NAMALWA (cell line): ENCODE data around the gene NHEJ1.
A peak's percentile ranks its signal among the peaks of the same experiment; 100 is the strongest.

Source experiments
- DNase-seq: peaks from one replicate; pipeline ENCODE4 v3.0.0-alpha.2; 2015; ENCODE audit warnings: low spot score

NHEJ1 gene

DNA sequence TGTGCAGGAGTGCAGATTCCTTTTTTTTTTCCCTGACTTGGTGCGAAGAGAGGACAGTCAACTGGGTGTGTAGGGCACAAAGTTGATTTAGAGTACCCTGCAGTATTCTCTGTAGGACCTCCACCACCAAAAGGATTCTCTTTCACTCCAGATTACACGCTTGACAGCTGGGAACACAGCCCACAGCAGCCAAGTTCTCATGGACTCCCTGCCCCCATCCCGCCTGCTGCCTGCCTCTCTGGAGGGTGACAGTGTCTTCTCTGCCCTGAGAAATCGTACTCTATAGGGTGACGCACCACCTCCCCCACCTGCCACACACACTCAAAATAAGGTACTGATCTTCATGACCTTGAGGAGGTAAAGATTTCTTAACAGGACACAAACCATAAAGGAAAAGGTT lies 73.3 kb downstream of the NHEJ1 start:
- DNase-seq: no peak

DNA sequence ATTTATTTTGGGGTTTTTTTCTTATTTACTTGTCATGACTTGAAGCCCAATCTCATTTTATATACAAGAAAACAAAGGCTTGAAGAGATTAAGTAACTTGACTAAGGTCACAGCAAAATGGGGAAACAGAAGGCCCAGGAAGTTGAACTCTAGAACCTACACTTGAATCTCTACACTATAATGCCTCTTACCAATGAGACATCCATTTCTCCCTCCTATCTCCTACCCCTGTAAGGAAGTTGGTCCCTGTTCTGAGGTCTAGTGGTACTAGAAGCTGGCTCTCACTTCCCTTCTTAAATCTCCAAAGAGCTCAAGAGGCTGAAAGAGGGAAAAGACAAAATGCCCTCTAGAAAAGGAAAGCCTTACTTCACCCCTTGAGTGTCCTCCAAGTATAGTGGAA lies 74.4 kb downstream of the NHEJ1 start:
- DNase-seq: no peak

DNA sequence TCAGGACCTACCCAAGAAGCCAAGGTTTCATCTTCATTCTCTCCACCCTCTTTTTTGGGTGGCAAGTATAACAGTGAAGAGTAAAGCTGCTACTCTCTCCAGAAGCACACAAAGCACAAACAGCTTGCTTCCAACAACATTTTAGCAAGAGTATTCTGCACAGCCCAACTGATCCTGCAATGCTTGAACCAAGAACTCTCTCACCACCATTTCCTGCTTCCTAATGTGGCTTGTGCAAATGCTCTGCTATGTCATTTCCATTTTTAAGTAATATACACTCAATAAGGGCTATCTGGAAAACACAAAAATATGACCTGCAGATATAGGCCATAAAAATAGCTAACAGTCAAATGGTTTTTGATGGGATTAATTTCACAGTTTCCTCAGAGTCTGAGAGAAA lies 75.8 kb downstream of the NHEJ1 start:
- no peak for DNase-seq

DNA sequence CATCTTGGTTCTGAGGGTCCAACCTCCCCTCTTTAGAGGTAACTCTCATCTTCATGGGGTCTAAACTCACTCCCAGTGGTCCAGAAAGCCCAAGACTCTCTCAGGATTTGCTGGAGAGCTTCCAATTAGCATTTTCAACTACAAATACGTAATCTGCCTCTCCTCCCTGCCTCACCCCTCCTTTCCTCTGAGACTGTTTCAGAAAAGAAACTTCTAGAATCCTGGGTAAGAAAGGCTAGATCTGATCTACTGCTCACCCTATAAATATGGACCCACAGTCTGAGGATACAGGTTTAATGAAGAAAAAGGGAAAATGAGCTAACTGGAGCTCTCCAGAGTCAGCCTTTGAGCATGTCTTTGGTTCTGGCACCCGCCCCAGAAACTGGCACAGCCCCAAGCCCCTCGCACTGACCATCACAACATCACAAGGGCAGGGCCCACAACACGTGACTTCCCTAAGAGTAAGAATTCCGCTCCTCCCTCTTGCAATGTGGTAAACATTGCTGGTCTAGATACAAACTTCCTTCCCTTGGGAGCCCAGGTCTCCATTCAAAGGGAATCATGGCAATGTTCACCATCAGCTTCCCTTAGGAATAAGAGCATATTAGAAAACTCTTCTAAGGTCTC lies 78.2 kb downstream of the NHEJ1 start:
- DNase-seq: no peak

DNA sequence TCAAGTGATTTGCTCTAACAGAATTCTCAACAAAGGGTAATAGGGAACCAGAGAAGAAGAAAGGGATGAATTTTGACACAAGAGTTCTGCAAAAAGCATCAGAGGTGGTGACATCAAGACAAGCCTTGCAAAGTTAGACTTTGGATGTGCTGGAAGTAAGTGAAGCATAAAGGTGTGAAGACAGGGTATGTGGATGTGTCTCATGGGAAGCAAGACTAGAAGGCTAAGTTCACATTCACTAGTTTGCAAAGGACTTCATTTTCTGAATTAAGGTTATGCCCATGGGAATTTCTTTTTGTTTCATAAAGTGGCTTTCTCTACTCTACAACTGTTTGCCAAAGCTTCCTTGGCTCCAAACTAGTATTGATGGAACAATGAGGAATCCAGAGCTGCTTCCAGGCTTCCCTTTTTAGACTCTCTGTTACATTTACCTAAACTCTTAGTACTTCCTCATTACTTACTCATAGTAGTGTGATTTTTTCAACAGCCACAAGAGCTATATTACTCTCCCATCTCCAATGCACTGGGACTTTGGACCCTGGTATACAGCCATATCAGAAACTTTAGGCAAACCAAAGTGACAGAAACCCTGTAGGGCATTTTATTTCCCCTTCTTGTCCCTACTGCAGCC lies 78.8 kb downstream of the NHEJ1 start:
- DNase-seq: peak; percentile 19

DNA sequence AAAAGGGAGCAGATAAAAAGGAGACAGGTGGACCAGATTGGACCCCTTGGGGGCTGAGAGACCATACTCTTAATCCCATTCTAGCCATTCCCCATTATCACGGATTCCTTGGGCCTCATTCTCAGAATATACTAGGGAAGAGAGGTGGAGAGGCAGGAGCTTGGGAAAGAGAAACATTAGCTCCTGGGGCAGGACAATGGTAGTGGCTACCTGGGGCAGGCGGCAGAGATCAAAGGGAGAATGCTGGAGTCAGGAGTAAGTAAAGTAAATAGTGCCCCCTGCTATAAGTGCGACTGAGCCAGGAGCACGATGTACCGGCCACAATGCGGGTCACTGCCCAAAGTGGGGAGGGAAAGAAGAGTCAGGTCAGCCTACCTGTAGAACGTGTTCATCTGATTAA lies 79.5 kb downstream of the NHEJ1 start:
- DNase-seq: no peak

DNA sequence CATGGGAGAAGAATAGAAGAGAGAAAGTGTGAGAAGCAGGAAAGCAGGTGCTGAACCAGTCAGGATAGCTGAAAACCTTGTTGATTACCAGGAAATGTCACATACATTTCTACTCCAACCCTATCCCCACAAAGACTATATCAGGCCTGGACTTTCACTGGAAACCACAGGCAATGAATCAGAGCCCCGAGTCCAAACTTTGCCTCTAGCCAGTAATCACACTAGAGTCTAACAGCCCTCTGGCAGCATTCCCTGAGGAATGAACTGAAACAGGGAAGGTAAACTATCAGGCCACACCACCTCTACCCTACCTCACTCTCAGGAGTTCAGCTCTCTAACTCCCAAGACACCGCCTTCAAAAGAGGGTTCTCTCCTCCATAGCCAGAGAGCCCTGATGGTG lies 81.2 kb downstream of the NHEJ1 start:
- DNase-seq: no peak

DNA sequence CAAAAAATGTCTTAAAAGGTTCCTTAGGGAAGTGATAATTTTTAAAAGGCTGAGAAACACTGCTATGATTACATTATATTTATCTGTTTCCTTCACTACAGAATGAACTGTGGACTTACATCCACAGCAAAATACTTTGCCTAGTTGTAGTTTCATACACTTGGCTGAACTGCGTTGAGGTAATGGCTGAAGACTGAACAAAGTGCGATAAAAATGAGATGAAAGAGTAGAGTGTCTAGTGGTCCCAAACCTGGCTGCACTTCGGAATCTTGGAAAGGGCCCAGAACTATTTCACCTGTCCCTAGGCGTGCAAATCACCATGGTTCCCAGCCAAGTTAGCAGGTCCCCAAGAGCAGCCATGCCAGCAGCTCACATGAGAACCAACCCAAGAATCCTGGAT lies 81.7 kb downstream of the NHEJ1 start:
- DNase-seq: no peak

DNA sequence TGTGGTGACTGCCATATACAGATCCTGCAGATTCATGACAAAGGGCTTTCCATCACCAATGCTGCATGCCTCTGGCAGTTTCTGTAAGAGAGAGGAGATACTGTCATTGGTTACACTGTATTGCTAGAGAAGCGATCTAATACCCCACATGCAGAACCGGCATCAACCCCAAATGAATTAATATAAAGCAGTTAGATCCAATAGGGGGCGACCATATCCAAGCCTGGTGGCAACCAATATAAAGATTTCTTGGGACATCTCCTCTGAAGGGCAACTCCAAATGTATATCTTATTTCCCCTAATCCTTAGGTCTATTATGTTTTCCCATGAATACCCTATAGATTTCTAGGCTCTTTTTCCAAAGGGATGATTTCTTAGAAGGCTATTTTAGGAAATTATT lies 82.5 kb downstream of the NHEJ1 start:
- DNase-seq: no peak

DNA sequence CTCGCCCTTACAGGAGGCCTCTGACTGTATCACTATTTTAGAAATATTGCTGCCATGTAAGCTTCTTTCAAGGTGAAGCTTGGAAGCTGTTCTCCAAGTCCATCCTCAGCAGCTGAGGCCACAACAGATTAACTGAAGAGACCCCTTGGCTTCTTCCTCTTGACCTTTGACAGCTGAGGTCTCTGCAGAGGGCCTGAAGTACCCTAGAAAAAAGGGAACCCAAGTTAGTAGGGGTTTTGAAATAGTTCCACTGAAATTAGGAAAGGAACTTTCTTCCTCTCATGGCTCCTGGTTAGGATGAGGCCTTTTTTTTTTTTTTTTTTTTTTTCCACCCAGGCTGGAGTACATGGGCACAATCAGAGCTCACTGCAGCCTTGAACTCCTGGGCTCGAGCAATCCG lies 84.4 kb downstream of the NHEJ1 start:
- no peak for DNase-seq

DNA sequence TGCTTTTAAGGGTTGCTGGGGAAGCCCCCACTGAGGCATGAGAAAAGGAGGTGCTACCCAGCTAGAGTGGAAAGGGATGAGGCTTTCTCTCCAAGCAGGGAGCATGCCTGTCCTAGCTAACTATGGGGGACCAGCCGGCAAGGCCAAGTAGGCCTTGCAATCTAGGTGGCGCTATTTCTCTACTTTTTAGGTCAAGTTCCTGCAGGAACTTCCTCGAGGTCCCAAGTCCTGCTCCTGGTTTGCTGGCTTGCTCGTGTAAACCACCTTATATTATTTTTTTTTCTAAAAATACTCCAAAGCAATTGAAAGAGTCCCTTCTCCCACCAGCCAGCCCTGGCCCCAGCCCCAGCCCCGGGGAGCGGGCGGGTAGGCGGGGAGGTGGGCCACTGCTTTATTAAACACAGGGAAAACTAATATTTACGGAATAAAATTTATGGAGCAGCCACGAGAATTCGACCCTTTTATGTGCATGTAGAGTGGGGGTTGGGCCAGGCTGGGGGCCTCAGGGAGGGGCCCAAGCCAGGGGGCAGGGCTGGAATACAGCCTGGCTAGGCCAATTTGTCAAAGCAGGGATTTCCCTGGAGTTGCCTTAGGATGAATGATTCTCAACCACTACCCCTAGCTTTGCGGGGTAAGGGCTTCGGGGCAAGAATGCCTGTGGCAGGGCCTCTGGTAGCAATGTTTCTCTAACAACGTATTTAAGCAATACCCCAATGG lies 87.0 kb downstream of the NHEJ1 start:
- peak; percentile 48 for DNase-seq

DNA sequence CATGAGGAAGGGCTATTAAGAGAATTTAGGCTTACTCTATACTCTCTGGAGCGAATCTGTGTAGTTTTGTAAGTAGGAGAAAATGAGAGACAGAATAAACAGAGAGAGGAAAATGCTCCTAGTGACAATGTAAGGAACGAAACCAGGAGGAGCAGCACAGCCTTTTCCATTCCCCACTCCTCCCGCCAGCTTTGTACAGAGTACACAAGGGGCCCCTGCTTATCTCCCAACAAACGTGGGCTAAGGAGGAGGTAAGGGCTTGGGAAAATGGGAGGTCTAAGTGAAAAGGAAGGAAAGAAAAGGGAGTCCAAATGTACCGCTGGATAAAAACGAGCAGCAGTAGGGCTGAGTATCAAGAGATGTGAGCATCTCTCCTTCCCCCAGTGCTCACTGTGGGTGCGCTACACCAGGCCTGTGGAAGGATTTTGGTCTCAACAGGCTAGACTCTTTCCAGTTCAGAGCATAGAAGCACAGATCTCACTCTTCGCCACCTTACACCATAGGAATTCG lies 87.8 kb downstream of the NHEJ1 start:
- DNase-seq: no peak

DNA sequence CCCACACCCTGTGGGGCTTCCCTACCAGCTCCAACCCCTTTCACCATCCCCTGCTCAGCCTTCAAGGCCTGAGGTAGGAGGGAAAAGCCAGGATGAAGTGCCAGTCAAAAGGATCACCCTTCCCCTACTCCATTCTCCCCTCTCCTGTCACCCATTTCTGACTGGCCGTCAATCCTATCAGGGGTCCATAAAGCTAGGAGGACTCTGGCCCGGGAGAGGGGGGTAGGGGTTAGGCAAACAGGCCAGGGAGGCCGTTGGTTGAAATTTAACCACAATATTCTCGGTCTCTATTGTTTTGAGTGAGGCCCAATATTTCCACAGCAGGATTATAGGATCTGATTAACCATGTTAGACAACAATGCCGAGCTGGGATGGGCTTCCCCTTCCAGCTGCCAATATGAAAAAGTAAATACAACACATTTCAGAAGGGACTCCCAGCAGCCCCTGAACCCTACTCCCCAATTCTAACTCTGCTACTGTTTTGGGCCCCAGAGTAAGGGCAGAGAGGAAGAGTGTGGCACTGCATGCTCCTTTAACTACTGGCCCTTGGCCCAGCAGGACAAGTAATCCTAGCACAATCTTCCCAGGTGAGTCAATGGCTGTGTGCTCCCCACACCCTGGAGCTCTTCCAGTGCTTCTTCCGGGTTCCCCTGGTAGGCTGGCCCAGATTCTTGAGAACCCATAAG lies 89.3 kb downstream of the NHEJ1 start:
- no peak for DNase-seq

DNA sequence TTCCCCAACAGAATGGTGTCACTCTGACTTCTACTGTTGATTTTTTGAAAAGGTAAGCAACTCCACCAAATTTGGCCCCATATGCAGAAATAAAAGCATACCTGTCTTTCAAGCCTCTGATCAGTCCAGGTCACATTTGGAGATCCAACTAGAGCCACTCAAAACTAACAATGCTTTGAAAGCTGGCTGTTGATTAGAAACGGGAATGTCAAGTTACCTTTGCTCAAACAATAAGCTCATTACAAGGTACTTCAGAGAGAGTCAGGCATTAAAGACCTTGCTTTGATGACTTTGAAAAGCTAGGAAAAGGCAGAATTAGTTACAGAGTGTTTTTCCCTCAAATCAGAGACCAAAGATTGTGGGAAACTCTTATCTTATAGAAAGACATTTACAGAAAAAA lies 95.1 kb downstream of the NHEJ1 start:
- DNase-seq: no peak

DNA sequence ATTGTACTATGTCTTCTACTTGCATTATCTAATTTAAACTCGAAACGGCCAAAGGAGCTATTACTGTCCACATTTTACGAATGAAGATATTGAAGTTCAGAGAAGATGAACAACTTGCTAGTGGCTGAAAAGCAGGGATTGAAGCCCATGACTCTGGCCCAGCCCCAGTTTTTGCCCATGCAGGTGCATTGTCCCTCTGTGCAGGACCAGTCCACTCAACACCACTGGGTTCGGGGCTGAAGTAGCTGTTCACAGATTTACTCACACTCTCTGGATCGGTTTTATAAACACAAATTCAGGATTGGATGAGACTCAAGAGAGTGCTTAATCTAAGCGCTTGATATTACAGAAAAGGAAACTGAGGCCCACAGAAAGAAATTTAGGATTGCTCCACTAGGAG lies 98.5 kb downstream of the NHEJ1 start:
- DNase-seq: no peak

DNA sequence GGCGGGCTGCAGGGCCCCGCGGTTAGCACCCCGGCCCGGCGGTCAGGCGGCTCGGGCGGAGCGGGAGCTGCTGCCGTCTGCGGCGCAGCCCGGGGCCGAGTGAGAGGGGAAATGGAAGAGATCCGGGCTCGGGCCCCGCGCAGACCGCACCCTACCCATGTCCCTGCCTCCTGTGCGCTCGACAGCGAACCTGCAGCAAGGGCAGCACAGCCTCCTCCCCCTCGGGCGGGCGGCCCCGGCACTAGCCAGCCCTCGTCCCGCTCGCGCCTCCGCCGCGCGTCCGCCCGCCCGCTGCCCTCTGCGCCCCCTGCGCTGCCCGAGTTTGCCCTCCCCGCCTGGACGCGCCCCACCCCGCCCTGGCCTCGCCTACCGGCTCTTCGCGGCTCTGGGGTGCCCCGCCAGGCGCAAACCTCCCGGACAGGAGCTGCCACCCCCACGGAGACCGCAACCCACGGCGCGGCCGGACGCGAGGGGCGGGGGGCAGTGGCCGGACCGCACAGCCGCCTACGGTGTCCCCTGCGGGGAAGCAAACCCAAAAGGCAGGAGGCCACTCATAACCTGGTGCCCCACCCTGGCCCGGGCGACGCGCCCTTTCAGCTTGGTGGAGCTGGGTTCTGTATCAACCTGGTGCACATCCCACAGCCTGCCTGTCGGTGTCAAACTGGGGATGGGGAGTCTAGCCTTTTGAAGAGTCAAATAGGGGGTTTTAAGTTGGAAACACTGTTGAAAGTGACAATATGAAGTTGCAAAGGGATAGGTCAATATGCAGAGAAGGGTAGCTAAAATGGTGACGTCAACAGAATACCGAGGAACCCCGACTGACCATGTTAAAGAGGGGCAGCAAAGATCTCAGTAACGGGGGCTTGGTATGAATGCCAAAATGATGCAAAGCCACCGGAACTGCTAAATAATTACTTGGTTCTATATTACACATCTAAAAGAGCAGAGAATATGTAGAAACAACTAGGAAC lies 99.5 kb downstream of the NHEJ1 start, which contains the start of gene IHH:
Gene IHH (minus strand): TSS at position 101 of the 971 bp plus-strand sequence. CDS start 454 bp downstream, outside the sequence.
- DNase-seq: no peak

DNA sequence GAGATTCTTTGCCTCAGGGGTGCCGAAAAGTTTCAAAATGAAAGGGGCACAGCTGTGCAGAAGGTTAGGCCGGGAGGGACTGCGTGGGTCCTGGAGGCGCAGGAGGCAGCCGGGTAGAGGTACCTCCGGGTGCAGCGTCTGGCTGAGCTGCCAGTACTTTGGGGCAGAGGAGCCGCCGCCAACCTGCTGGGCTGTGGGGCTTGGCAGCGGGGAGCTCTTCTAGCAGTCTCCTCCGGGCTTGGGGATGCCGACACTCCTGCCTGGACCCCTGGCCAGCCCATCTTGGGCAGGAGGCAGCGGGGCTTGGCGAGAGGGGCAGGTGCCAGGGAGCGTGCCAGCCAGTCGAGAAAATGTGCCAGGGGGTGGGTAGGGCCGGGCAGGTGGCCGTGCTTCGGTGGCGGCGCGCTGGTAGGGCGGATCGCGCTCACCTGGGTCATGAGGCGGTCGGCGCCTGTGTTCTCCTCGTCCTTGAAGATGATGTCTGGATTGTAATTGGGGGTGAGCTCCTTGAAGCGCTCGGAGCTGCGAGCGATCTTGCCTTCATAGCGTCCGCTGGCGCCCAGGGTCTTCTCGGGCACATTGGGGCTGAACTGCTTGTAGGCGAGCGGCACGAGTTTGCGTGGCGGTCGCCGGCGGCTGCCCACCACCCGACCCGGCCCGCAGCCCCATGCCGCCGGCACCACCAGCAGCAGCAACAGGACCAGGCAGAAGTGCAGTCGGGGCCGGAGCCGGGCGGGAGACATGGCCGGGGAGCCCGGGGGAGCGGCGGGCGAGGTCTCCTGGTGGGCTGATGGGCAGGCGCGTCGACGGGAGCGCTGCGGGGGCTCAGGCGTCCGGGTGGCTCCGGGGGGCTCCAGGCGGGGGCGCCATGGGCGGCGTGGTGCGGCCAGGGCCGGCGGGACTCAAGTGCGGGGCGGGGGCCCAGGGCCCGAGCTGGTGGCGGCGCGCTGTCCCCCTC lies 100.6 kb downstream of the NHEJ1 start:
- no peak for DNase-seq

DNA sequence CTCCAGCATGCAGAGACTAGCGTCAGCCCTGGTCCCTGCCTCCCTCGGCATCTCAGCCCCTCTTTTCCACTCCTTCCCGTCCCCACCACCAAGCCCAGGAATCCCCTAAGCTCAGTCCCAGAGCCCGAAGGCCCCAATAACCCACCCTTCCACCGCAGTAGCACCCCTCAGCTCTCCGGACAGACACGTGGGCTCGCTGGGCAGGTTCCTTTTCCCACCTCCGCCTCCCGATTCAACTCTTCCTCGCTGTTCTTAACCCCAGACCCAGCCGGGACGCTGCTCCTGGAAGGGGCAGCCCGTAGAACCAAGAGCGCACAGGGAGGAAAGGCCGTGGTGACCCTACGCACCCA lies 101.3 kb downstream of the NHEJ1 start:
- DNase-seq: no peak

DNA sequence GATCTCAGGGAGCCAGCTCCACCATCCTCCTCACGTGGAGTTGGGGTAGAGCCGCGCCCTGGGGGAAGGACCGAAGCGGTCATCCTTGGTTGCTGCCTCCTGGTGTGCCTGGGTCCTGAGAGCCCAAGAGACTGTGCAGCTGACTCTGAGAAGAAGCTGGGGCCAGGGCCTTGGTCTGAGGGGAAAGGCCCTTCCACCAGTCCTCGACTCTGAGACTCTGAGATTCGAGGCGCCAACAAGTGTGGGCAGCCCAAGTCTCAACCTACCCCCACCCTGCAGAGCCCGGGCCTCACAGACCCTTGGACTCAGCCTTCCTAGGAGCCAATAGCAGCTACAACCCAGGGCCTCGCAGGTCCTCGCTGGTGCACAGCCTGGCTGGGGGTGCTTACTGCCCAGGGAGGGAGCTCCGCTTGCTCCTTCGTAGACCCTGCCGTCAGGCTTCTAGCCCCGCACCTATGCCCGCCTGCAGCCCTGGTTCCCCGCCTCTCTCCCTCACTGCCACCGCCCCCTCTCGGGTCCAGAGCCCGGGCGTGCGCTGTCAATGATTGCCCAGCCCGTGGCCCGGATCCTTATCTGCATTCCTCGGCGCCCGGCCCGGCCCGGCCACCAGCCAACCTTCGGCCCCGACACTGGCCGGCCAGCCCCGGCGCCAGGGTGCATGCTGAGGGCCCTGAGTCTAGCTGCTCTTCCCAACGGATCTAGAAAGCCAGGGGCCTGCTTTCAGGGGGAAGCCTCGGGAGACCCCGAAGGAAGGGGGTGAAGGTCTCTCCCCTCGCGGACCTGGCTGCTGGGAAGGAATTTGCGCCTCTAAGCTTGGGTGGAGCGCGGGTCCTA lies 101.9 kb downstream of the NHEJ1 start:
- no peak for DNase-seq
